Endometrial microvascular endothelial cells (primary cell): Measurements from ENCODE around the gene ZBTB44. TPM values are rescaled to one million over a fixed set of nuclear protein-coding genes. Genes with fewer than 3 reads are reported as not detected.
"Not testable (repeated sequence)": the region's sequence is repeated elsewhere in the genome, so short reads cannot be mapped to it uniquely, and the experiment has no call there.

ENCODE experiments used
- in situ Hi-C: cut with HindIII; loops from 2 replicates; pipeline ENCODE4 v1.10.0; 2017; ENCODE audit warnings: low sequenced_read_pairs, low pct_unique_long_range_greater_than_20kb; ENCODE audit errors: inconsistent ontology term
- total RNA-seq: library from RNA; depleted of rRNA; stranded (reverse); fragments of >200 nt; gene quantifications from one replicate; pipeline ENCODE4 v1.2.3, GENCODE V29; 2015; ENCODE audit errors: inconsistent ontology term

Gene ZBTB44
- total RNA-seq = 16.8 TPM

DNA sequence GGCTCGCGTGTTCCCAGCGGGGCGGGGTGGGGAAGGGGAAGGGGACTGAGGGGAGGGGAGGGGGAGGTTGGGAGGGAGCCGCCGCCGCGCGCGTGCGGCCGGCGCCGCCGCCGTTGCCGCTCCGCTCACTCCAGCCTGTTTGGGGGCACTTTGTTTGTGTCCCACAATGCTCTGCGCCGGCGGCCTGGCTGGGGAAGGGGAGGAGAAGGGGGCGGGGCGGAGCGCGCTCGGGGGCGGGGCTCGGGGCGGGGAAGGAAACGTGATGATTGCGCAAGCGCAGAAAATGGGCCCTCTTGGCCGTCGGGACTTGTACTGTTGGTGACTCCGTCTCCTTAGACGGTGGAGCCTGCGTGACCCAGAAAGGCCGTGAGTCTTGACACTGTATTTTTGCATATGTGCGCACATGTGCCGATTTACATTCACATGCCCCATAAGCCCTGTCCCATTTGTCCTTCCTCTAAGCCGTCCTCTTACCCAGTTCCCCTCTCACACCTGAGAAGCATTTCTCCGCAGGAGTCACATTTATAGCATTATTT is at the start of gene ZBTB44:
Gene ZBTB44 (minus strand): TSS at position 168 of the 536 bp plus-strand sequence. CDS start 53,044 bp downstream, outside the sequence.
- in situ Hi-C loops = no loop called here

DNA sequence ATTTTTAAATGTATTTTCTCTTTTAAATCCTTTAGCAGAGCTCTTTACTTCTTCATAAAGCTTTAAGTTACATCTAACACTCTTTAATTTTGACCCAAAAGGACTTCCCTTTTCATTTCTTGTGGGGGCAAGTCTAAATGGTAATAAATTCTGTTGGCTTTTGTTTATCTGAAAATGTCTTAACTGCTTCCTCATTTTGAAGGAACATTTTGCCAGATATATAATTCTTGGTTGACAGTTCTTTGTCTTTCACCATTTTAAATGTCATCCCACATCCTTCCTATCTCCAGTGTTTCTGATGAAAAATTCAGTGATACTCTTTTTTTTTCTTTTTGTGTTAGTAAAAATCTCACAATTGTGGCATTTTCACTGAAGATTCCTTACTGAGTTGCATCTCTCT is 44.7 kb upstream of the ZBTB44 start:
- in situ Hi-C loops = no loop called here

GRCh38 chr11:130358398-130358797 is 43.7 kb upstream of the ZBTB44 start:
- in situ Hi-C loops = no loop called here

DNA sequence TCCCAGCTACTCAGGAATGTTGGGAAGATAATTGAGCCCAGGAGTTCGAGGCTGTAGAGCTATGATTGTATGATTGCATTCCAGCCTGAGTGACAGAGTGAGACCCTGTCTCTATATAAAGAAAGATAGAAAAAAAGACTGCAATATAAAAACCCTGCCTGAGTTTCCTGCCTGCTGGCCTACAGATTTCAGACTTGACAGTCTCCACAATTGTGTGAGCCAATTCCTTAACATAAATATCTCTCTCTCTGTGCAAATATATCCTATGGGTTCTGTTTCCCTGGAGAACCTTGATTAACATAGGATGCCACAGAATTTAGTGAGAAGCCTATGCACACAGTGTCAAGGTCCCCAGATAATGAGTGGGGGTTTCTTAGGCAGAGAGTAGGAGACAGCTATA is 32.5 kb upstream of the ZBTB44 start:
- in situ Hi-C loops = no loop called here

GRCh38 chr11:130344841-130345240 is 30.1 kb upstream of the ZBTB44 start:
- in situ Hi-C loops = no loop called here

- in situ Hi-C loops = no loop called here
Observed at GRCh38 chr11:130340671-130341319, 26.1 kb upstream of the ZBTB44 start.

DNA sequence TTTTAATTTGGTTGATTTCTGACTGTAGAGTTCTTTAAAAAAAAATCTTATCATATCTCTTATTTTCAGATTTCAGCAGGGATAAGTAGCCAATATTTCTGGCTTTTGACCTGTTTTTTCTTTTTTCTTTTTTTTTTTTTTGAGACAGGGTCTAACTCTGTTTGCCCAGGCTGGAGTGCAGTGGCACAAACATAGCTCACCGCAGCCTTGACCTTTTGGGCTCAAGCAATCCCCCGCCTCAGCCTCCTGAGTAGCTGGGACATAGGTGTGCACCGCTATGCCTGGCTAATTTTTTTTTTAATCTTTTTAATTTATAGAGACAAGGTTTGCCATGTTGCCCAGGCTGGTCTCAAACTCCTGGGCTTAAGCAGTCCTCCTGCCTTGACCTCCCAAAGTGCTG is 23.9 kb upstream of the ZBTB44 start:
- in situ Hi-C loops = no loop called here

GRCh38 chr11:130337281-130338089 is 22.8 kb upstream of the ZBTB44 start:
- in situ Hi-C loops = no loop called here

DNA sequence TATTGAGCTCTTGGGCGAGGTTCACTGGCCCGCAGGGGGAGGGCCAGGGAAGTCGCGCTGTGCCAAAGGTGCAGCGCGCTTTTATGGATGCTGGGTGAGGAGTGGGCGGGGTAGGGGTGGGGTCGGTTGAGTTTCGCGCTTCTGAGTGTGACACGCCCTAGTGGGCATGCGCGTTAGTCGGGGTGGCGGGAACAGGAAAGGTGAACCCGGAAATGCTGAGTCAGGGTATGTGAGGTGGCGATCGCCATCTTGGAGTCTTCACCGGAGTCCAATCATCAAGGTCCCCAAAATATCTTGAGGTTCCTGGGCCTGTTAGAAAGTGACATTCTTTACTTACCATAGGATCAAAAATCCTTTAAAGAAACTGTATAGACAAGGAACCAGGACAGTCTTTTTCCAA is 16.7 kb upstream of the ZBTB44 start:
- in situ Hi-C loops = not testable (repeated sequence)

DNA sequence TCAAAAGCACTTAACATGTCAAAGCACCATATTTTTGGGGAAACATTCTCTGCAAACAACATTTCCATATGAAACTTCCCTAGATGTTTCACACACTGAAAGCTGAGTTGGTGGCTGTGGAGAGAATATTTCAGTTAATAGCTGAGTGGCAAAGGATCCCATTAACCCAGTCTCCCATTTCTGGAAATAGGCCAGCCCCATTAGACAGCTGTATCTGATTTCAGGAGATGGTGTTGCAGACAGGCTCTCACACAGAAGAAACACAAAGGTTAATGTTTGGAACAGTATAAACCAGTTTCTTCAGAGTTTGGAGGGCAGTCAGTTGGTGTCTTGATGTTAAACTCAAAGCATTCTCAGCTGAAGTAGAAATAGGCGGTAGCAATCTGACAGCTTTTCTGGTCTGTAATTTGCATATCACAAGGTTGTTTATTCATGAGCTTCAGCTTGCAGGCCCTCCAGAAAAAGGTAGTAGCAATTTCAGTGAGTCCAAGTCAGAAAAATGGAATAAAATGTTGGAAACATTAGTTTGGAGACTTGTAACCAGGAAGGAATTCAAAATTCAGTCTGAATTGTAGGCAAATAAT is 15.5 kb upstream of the ZBTB44 start:
- in situ Hi-C loops = no loop called here

DNA sequence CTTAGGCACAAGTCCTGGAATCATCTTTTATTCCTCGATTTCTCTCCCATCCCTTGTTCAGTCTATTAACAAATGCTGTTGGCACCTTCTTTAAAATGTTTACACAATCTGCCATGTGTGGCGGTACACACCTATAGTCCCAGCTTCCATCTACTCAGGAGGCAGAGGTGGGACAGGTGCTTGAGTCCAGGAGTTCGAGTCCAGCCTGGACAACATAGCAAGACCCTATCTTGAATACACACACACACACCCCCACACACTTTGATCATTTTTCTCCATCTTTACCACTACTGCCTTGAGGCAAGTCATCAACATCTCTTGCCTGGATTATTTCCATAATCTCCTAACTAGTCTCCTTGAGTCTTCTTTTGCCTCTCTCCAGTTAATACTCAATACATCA is 13.7 kb upstream of the ZBTB44 start:
- in situ Hi-C loops = no loop called here

- in situ Hi-C loops = no loop called here
Observed at GRCh38 chr11:130327716-130328115, 13.0 kb upstream of the ZBTB44 start.

GRCh38 chr11:130325691-130326090 is 11.0 kb upstream of the ZBTB44 start:
- in situ Hi-C loops = no loop called here

DNA sequence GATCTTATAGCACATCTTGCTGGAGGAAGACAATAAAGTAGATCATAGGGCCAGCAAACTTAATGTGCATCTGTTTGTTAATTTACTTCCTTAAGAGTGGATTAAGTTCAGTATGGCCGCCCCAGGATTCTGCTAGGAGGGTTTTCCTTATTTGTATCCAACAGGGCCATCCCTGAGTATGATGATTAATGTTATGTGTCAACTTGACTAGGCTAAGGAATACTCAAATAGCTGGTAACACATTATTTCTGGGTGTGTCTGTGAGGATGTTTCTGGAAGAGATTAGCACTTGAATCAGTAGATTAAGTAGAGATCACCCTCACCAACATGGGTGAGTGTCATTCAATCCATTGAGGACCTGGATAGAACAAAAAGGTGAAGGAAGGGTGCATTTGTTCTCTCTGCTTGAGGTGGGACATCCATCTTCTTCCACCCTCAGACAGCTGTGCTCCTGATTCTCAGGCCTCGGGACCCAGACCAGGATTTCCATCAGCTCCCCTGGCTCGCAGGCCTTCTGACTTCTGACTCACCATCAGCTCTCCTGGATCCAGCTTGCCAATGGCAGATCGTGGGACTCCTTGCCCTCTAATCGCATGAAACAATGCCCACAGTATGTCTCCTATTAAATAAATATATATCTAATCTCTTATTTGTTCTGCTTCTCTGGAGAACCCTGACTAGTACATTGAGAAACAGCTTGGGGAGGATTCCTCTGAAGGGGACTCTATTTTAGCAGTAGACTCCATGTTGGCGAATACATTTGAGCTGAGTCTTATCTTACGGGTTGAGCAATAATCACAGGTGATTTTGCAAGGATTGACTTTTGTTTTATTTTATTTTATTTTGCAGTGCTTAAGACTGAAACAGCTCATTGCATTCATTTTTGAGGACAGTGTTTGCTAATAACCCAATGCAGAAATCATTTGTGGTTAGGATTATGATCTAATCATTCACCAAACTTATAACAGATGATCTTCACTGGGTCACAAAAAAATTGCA is 9.0 kb upstream of the ZBTB44 start:
- in situ Hi-C loops = no loop called here

DNA sequence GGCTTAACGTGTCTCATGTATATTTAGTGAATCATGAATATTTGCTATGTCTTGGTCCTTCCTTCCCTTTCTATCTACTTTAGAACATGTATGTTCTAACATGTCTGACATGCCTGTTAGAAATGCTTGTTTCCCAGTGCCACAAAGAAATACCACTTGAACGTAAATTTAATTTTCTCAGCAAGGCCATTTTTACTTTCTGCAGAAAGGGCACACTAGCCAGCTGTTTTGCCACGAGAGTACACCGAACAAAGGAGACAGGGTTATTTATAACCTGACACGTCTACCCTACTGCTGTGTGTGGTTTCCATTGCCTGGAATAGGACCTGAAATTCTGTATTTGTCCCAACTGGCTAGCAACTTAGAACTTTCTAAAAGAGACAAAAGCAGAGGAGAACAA is 7.4 kb upstream of the ZBTB44 start:
- in situ Hi-C loops = no loop called here

GRCh38 chr11:130318031-130318673 is 3.4 kb upstream of the ZBTB44 start:
- in situ Hi-C loops = no loop called here

- in situ Hi-C loops = no loop called here
Observed at GRCh38 chr11:130315354-130315970, 745 bp upstream of the ZBTB44 start.
